Type B pancreatic cell (in vitro differentiated cells): ENCODE results near the gene GREB1L. TPM values are rescaled to one million over a fixed set of nuclear protein-coding genes. Genes with fewer than 3 reads are reported as not detected.

ENCODE experiments used
- DNase-seq: peaks from one replicate; pipeline ENCODE4 v3.0.0; 2021; ENCODE audit warnings: mixed read lengths; ENCODE audit not compliant: unreplicated experiment; ENCODE audit errors: extremely low spot score
- H3K27ac Mint-ChIP-seq: 2 replicates; pipeline ENCODE4 v1.8.0; 2021; ENCODE audit warnings: mild to moderate bottlenecking, mixed read lengths
- H3K27me3 Mint-ChIP-seq: 2 replicates; pipeline ENCODE4 v1.8.0; 2021; ENCODE audit warnings: mixed read lengths
- H3K36me3 Mint-ChIP-seq: 2 replicates; pipeline ENCODE4 v1.8.0; 2021; ENCODE audit warnings: mixed read lengths
- H3K4me1 Mint-ChIP-seq: one replicate; pipeline ENCODE4 v1.8.0; 2021; ENCODE audit warnings: mixed read lengths; ENCODE audit not compliant: unreplicated experiment
- H3K4me3 Mint-ChIP-seq: 2 replicates; pipeline ENCODE4 v1.8.0; 2021; ENCODE audit warnings: mild to moderate bottlenecking, mixed read lengths
- H3K9me3 Mint-ChIP-seq: 2 replicates; pipeline ENCODE4 v1.8.0; 2021; ENCODE audit warnings: mixed read lengths
- total RNA-seq: library from RNA; stranded (reverse); gene quantifications from 2 replicates; pipeline ENCODE4 v1.2.1, GENCODE V29; 2021; ENCODE audit warnings: low replicate concordance
- TF ChIP-seq, protein P1 (sequence below): fragments of 200-600 bp; sonication (generic); conservative IDR thresholded peaks from 2 replicates; pipeline ENCODE4 v1.5.0; 2021; ENCODE audit warnings: antibody characterized with exemption, mild to moderate bottlenecking

GREB1L gene
- total RNA-seq, 1 donor from 2014 or later, result 6.5 TPM

GRCh38 chr18:21386523-21387240 lies 144.7 kb downstream of the GREB1L start:
- H3K27me3 Mint-ChIP-seq, result peaks cover 39% of the 10 kb centered on the region
- H3K9me3 Mint-ChIP-seq, result no peaks in the 10 kb centered on the region
- no peak overlapping the region for H3K27ac Mint-ChIP-seq
- H3K4me1 Mint-ChIP-seq, result no peaks in the 10 kb centered on the region
- DNase-seq, result no peak
- TF ChIP-seq, protein P1, sequence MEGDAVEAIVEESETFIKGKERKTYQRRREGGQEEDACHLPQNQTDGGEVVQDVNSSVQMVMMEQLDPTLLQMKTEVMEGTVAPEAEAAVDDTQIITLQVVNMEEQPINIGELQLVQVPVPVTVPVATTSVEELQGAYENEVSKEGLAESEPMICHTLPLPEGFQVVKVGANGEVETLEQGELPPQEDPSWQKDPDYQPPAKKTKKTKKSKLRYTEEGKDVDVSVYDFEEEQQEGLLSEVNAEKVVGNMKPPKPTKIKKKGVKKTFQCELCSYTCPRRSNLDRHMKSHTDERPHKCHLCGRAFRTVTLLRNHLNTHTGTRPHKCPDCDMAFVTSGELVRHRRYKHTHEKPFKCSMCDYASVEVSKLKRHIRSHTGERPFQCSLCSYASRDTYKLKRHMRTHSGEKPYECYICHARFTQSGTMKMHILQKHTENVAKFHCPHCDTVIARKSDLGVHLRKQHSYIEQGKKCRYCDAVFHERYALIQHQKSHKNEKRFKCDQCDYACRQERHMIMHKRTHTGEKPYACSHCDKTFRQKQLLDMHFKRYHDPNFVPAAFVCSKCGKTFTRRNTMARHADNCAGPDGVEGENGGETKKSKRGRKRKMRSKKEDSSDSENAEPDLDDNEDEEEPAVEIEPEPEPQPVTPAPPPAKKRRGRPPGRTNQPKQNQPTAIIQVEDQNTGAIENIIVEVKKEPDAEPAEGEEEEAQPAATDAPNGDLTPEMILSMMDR, result no peak
- H3K36me3 Mint-ChIP-seq, result no peaks in the 10 kb centered on the region
- no peak overlapping the region for H3K4me3 Mint-ChIP-seq

DNA sequence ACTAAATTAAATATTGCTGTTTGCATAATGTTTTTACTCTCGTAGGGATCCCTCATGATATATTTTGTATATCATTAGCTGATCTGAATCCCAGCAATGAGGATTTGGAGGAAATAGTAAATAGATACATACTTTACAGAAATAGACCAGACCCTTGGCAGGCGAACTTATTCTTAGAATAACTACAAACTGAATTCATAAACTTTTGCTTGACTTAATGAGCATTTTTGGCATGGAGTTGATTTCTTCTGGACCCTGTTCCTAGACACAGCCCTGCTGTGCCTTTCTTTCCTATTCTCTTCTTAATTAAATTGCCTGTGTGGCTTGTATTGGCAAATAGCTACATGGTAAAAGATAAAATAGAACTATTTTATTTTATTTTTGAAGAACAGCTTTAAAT lies 145.9 kb downstream of the GREB1L start:
- Mint-ChIP-seq H3K9me3 (no peaks in the 10 kb centered on the region), H3K36me3 (no peaks in the 10 kb centered on the region), H3K4me1 (no peaks in the 10 kb centered on the region), H3K4me3 (no peak overlapping the region), H3K27me3 (peaks cover 39% of the 10 kb centered on the region), H3K27ac (no peak overlapping the region)
- no peak for DNase-seq
- TF ChIP-seq, protein P1, result no peak

GRCh38 chr18:21389283-21389682 lies 147.3 kb downstream of the GREB1L start:
- peaks cover 36% of the 10 kb centered on the region for H3K27me3 Mint-ChIP-seq
- H3K36me3 Mint-ChIP-seq, result no peaks in the 10 kb centered on the region
- H3K4me3 Mint-ChIP-seq, result no peak overlapping the region
- no peaks in the 10 kb centered on the region for H3K4me1 Mint-ChIP-seq
- no peaks in the 10 kb centered on the region for H3K9me3 Mint-ChIP-seq
- TF ChIP-seq, protein P1, result no peak
- no peak for DNase-seq
- H3K27ac Mint-ChIP-seq, result no peak overlapping the region

GRCh38 chr18:21389903-21390302 lies 147.9 kb downstream of the GREB1L start:
- no peak overlapping the region for H3K4me3 Mint-ChIP-seq
- no peaks in the 10 kb centered on the region for H3K36me3 Mint-ChIP-seq
- H3K27ac Mint-ChIP-seq, result no peak overlapping the region
- H3K9me3 Mint-ChIP-seq, result no peaks in the 10 kb centered on the region
- no peak for DNase-seq
- H3K27me3 Mint-ChIP-seq, result peaks cover 34% of the 10 kb centered on the region
- TF ChIP-seq, protein P1, result no peak
- no peaks in the 10 kb centered on the region for H3K4me1 Mint-ChIP-seq

GRCh38 chr18:21391074-21391673 lies 149.1 kb downstream of the GREB1L start:
- DNase-seq, result no peak
- Mint-ChIP-seq H3K9me3 (no peaks in the 10 kb centered on the region), H3K27ac (peak overlapping the region; percentile 29), H3K4me3 (no peak overlapping the region), H3K27me3 (peaks cover 25% of the 10 kb centered on the region), H3K36me3 (no peaks in the 10 kb centered on the region), H3K4me1 (no peaks in the 10 kb centered on the region)
- TF ChIP-seq, protein P1, result no peak
